ENCODE data around the gene MACROD1. TPM values are rescaled to one million over a fixed set of nuclear protein-coding genes. Genes with fewer than 3 reads are reported as not detected.

MACROD1 gene
- total and polyA plus RNA-seq, 2 donors (not counting 1 experiment from before 2014, with no cell fraction given) = 2.7 to 8.6 TPM

- no peak overlapping the region for H3K4me3 ChIP-seq (ENCODE audit: control extremely low read depth in 1 of 5, extremely low read depth in 1 of 5, insufficient read depth in 1 of 5, low read depth in 2 of 5, low read length in 4 of 5)
- H3K4me1 ChIP-seq (ENCODE audit: control insufficient read depth in 2 of 2, insufficient read depth in 2 of 2, low read length in 2 of 2) = no peaks in the 10 kb centered on the region
- no peak overlapping the region for H3K4me2 ChIP-seq (replicated peaks; ENCODE audit: low read depth, low read length, poor library complexity, severe bottlenecking)
- H3K9me3 ChIP-seq (ENCODE audit: control extremely low read depth in 1 of 3, control insufficient read depth in 2 of 3, insufficient read depth in 1 of 3, low read length in 2 of 3) = no peaks in the 10 kb centered on the region
- Mint-ChIP-seq H3K9me3 (ENCODE audit: insufficient read depth) (no peaks in the 10 kb centered on the region), H3K27ac (no peak overlapping the region), H3K4me3 (no peak overlapping the region), H3K27me3 (peaks cover 7% of the 10 kb centered on the region), H3K4me1 (no peaks in the 10 kb centered on the region)
- H3K27ac ChIP-seq (ENCODE audit: low read length in 2 of 2) = no peak overlapping the region
- no peaks in the 10 kb centered on the region for H3K36me3 ChIP-seq (replicated peaks in 1 of 2; ENCODE audit: control extremely low read depth in 1 of 2, control insufficient read depth in 1 of 2, extremely low read depth in 1 of 2, insufficient read depth in 2 of 2, low read length in 1 of 2)
- DNase-seq (no peak), ATAC-seq (ENCODE audit: low read depth) (no peak)
- 98% methylated on average over 11 of the region's 13 CpGs for WGBS (ENCODE audit: insufficient coverage)
- no peaks in the 10 kb centered on the region for H3K27me3 ChIP-seq (replicated peaks in 1 of 4; ENCODE audit: control extremely low read depth in 1 of 4, control insufficient read depth in 3 of 4, insufficient read depth in 4 of 4, low read length in 3 of 4)
- H3K9ac ChIP-seq (ENCODE audit: low read length) = no peak overlapping the region
- H4K20me1 ChIP-seq (ENCODE audit: control insufficient read depth, insufficient read depth, low read length, poor library complexity, severe bottlenecking) = no peaks in the 10 kb centered on the region
- ChIA-PET POLR2A (no interaction called here), CTCF (no interaction called here)
- intact Hi-C loops (cut with micrococcal nuclease) = no loop called here
- H2AFZ ChIP-seq (ENCODE audit: insufficient read depth, low read depth, low read length, poor library complexity, severe bottlenecking) = no peak overlapping the region
- H3K79me2 ChIP-seq (ENCODE audit: control insufficient read depth, insufficient read depth, low read length) = no peaks in the 10 kb centered on the region
- TF ChIP-seq EZH2 (IDR thresholded peaks at IDR 0.05; ENCODE audit: borderline replicate concordance, insufficient read depth, low read depth, low read length, poor library complexity, severe bottlenecking) (no peak), CTCF (IDR thresholded peaks at IDR 0.05) (no peak)
Observed at GRCh38 chr11:64096835-64097234, 69.1 kb downstream of the MACROD1 start.

- no peaks in the 10 kb centered on the region for H3K4me1 Mint-ChIP-seq
- CTCF ChIA-PET = no interaction called here
- DNase-seq (no peak), ATAC-seq (ENCODE audit: low read depth) (no peak)
- Histone ChIP-seq H3K4me3 (ENCODE audit: control extremely low read depth in 1 of 5, extremely low read depth in 1 of 5, insufficient read depth in 1 of 5, low read depth in 2 of 5, low read length in 4 of 5) (no peak overlapping the region), H3K4me1 (ENCODE audit: control insufficient read depth in 2 of 2, insufficient read depth in 2 of 2, low read length in 2 of 2) (no peaks in the 10 kb centered on the region), H3K79me2 (ENCODE audit: control insufficient read depth, insufficient read depth, low read length) (no peaks in the 10 kb centered on the region), H3K27ac (ENCODE audit: low read length in 2 of 2) (no peak overlapping the region), H3K36me3 (replicated peaks in 1 of 2; ENCODE audit: control extremely low read depth in 1 of 2, control insufficient read depth in 1 of 2, extremely low read depth in 1 of 2, insufficient read depth in 2 of 2, low read length in 1 of 2) (no peaks in the 10 kb centered on the region), H3K9ac (ENCODE audit: low read length) (no peak overlapping the region), H2AFZ (ENCODE audit: insufficient read depth, low read depth, low read length, poor library complexity, severe bottlenecking) (no peak overlapping the region), H3K4me2 (replicated peaks; ENCODE audit: low read depth, low read length, poor library complexity, severe bottlenecking) (no peak overlapping the region), H3K9me3 (ENCODE audit: control extremely low read depth in 1 of 3, control insufficient read depth in 2 of 3, insufficient read depth in 1 of 3, low read length in 2 of 3) (no peaks in the 10 kb centered on the region), H4K20me1 (ENCODE audit: control insufficient read depth, insufficient read depth, low read length, poor library complexity, severe bottlenecking) (no peaks in the 10 kb centered on the region), H3K27me3 (replicated peaks in 1 of 4; ENCODE audit: control extremely low read depth in 1 of 4, control insufficient read depth in 3 of 4, insufficient read depth in 4 of 4, low read length in 3 of 4) (no peaks in the 10 kb centered on the region)
- intact Hi-C loops (cut with micrococcal nuclease) = no loop called here
- TF ChIP-seq CTCF (IDR thresholded peaks at IDR 0.05) (no peak), EZH2 (IDR thresholded peaks at IDR 0.05; ENCODE audit: borderline replicate concordance, insufficient read depth, low read depth, low read length, poor library complexity, severe bottlenecking) (no peak)
- H3K9me3 Mint-ChIP-seq (ENCODE audit: insufficient read depth) = no peaks in the 10 kb centered on the region
- H3K4me3 Mint-ChIP-seq = no peak overlapping the region
- POLR2A ChIA-PET = no interaction called here
- 79% methylated on average over 14 of the region's 14 CpGs for WGBS (ENCODE audit: insufficient coverage)
- peaks cover 7% of the 10 kb centered on the region for H3K27me3 Mint-ChIP-seq
- H3K27ac Mint-ChIP-seq = no peak overlapping the region
Observed at GRCh38 chr11:64095949-64096348, 70.0 kb downstream of the MACROD1 start.

All from B cell (primary cell).